Adipose tissue (tissue), 3 donors: ENCODE results near the gene COG7. TPM values are rescaled to one million over a fixed set of nuclear protein-coding genes. Genes with fewer than 3 reads are reported as not detected.

Experiments used
- H3K27ac ChIP-seq: one replicate; pipeline ENCODE4 v1.5.1; 2013; ENCODE audit warnings: low read depth, low read length
- WGBS, 3 donors: extraction: QIAGEN DNeasy Blood & Tissue Kit; methylation state at CpG; one replicate each; pipeline ENCODE4 v1.1.7; 2013; 5-methylcytosine and 5-hydroxymethylcytosine counted together
- polyA plus RNA-seq, 3 donors: library from polyadenylated mRNA; stranded (reverse); fragments of 200-250 nt; gene quantifications; one replicate each; pipeline ENCODE4 v1.2.3, GENCODE V29; 2013
- donor health status: healthy with polysubstance abuse.
- donor health status: Bipolar disorder and iron deficiency.
- donor health status: healthy.

Gene COG7
- polyA plus RNA-seq, 3 donors, result 7.3 to 12.4 (median 12.3) TPM

GRCh38 chr16:23348579-23349469, 104.2 kb downstream of the COG7 start:
- 55 to 58% (median 57%) methylated on average over 18 of the region's 18 CpGs for WGBS, 3 donors
- H3K27ac ChIP-seq, result no peak overlapping the region

GRCh38 chr16:23345237-23345636, 107.8 kb downstream of the COG7 start:
- WGBS, 3 donors, result 83 to 88% (median 87%) methylated on average over 5 of the region's 5 CpGs
- H3K27ac ChIP-seq, result no peak overlapping the region

GRCh38 chr16:23343643-23344612, 109.1 kb downstream of the COG7 start:
- 60 to 68% (median 61%) methylated on average over 5 of the region's 5 CpGs for WGBS, 3 donors
- H3K27ac ChIP-seq, result no peak overlapping the region

- WGBS, 3 donors, result 70 to 80% (median 74%) methylated on average over 5 of the region's 5 CpGs
- H3K27ac ChIP-seq, result no peak overlapping the region
Measured at GRCh38 chr16:23342083-23342640, 110.8 kb downstream of the COG7 start.

GRCh38 chr16:23339787-23340186, 113.2 kb downstream of the COG7 start:
- no peak overlapping the region for H3K27ac ChIP-seq
- WGBS, 3 donors, result 79 to 97% (median 92%) methylated on average over 3 of the region's 3 CpGs

Other genes starting within 250 kb of the COG7 start
- 1 to 10 TPM; 2.2 to 9.4 (median 8.9) TPM for gene SCNN1B, start 150.9 kb downstream of the COG7 start, polyA plus RNA-seq
- gene GGA2, start 57.3 kb upstream of the COG7 start, polyA plus RNA-seq, result 10 to 100 TPM; 17.6 to 33.4 (median 22.8) TPM
- gene EARS2, start 104.2 kb upstream of the COG7 start, polyA plus RNA-seq, result 10 to 100 TPM in 1 of 3 donors, 1 to 10 TPM in 2; 7.0 to 11.6 (median 9.0) TPM
- gene UBFD1, start 104.5 kb upstream of the COG7 start, polyA plus RNA-seq, result 10 to 100 TPM in 2 of 3 donors, 1 to 10 TPM in 1; 8.4 to 20.0 (median 14.3) TPM
- gene NDUFAB1, start 143.1 kb upstream of the COG7 start, polyA plus RNA-seq, result 100 to 1,000 TPM in 2 of 3 donors, 10 to 100 TPM in 1; 81.0 to 174 (median 116) TPM
- 1 to 10 TPM; 2.6 to 6.9 (median 5.4) TPM for gene PALB2, start 188.1 kb upstream of the COG7 start, polyA plus RNA-seq
- gene DCTN5, start 188.3 kb upstream of the COG7 start, polyA plus RNA-seq, result 10 to 100 TPM in 1 of 3 donors, 1 to 10 TPM in 2; 9.2 to 19.8 (median 9.6) TPM
- 1 to 10 TPM in 2 of 3 donors, under 1 TPM in 1; 0.76 to 3.3 (median 1.2) TPM for gene PLK1, start 225.7 kb upstream of the COG7 start, polyA plus RNA-seq